SU-DHL-6 (cell line): ENCODE measurements around the gene ANKRD55.

Experiments
- H2AFZ ChIP-seq: fragments of 200-600 bp; sonication (generic); 2 replicates; pipeline ENCODE4 v1.6.1; 2014; ENCODE audit warnings: low read depth, mild to moderate bottlenecking, moderate library complexity, mixed read lengths, antibody characterized with exemption, low read length; ENCODE audit not compliant: severe bottlenecking
- H3F3A ChIP-seq: fragments of 200-600 bp; shearing (Covaris generic); 2 replicates; pipeline ENCODE4 v1.6.0; 2016; ENCODE audit warnings: antibody characterized with exemption, mild to moderate bottlenecking; ENCODE audit not compliant: insufficient read depth
- H3K27ac ChIP-seq: fragments of 200-600 bp; sonication (generic); 2 replicates; pipeline ENCODE4 v1.5.1; 2016; ENCODE audit warnings: low read depth, mild to moderate bottlenecking, low read length, moderate library complexity, mixed read lengths
- H3K27me3 ChIP-seq: fragments of 200-600 bp; sonication (generic), shearing (Covaris generic); 2 replicates; pipeline ENCODE4 v1.6.0; 2014; ENCODE audit warnings: mild to moderate bottlenecking, low read length
- H3K36me3 ChIP-seq: fragments of 200-600 bp; sonication (generic); 2 replicates; pipeline ENCODE4 v1.6.1; 2014; ENCODE audit warnings: mild to moderate bottlenecking, low read length, mixed read lengths
- H3K4me2 ChIP-seq: fragments of 300-600, 200-600 bp; shearing (Covaris generic), sonication (generic); 2 replicates; pipeline ENCODE4 v1.6.0; 2014; ENCODE audit warnings: low read length, low read depth, mild to moderate bottlenecking; ENCODE audit not compliant: poor library complexity, severe bottlenecking
- H3K4me3 ChIP-seq: fragments of 200-600 bp; sonication (generic); 2 replicates; pipeline ENCODE4 v1.5.1; 2014; ENCODE audit warnings: antibody characterized with exemption, low read length, mild to moderate bottlenecking, mixed read lengths; ENCODE audit not compliant: insufficient read depth, poor library complexity, severe bottlenecking
- H3K79me2 ChIP-seq: fragments of 200-600 bp; sonication (generic); 2 replicates; pipeline ENCODE4 v1.6.1; 2014; ENCODE audit warnings: mild to moderate bottlenecking, low read length, moderate library complexity; ENCODE audit not compliant: insufficient read depth
- H3K9ac ChIP-seq: fragments of 200-600 bp; sonication (generic); 2 replicates; pipeline ENCODE4 v1.7.0; 2014; ENCODE audit warnings: mild to moderate bottlenecking, low read length
- H3K9me2 ChIP-seq: fragments of 200-600 bp; sonication (generic); replicated peaks from 2 replicates; pipeline ENCODE4 v1.6.1; 2014; ENCODE audit warnings: low read length; ENCODE audit not compliant: insufficient read depth
- H3K9me3 ChIP-seq: fragments of 200-600 bp; sonication (generic); 2 replicates; pipeline ENCODE4 v1.6.1; 2014; ENCODE audit warnings: low read length, mixed read lengths; ENCODE audit not compliant: insufficient read depth
- H4K20me1 ChIP-seq: fragments of 200-600 bp; sonication (generic); 2 replicates; pipeline ENCODE4 v1.6.1; 2014; ENCODE audit warnings: low read depth, mild to moderate bottlenecking, antibody characterized with exemption, low read length, moderate library complexity, mixed read lengths
- EZH2phosphoT487 ChIP-seq: fragments of 200-600 bp; sonication (generic), shearing (Covaris generic); conservative IDR thresholded peaks from 2 replicates; pipeline ENCODE4 v1.6.1; 2018; ENCODE audit warnings: mild to moderate bottlenecking, antibody characterized with exemption, low read length, moderate library complexity, mixed read lengths
- TF ChIP-seq, protein P1 (sequence below): fragments of 200-600 bp; sonication (generic); IDR thresholded peaks from one replicate; pipeline ENCODE4 v1.5.1; 2017; ENCODE audit warnings: antibody characterized with exemption, mild to moderate bottlenecking, low read length, moderate library complexity; ENCODE audit not compliant: insufficient read depth, poor library complexity, severe bottlenecking

The ANKRD55 gene

DNA sequence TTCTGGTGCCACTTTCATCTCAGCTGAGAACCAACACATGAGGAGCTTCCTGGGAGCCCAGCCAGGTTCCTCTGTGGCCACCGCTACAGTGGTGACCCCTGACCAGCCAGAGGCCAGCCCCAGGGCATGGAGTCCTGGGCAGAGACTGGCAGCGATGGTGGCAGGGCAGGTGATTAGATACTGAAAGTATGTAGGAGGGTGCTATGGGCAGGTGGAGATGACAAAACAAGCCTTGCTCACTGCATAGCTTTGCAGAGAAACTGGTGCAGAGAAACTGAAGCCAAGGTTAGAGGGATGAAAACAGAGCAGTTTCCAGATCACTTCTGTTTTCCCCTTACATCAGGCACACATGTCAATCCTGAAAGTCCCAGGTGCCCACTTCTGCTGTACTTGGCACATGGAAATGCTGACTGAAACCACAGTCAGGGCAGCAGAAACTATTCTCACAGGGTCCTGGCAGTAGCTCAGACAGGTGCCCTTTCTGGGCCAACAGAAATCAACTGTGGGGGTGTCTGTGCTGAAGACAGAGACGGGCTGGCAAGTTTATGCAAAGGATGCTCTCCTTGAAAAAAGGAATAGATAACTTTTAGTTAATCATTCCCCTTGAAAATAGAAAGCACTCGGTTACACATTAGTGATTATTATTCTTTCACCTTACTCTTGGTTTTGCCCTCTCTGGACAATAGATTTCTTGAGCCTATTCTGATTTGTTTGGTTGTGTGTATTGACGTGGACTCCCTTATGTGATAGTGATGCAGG lies 90.3 kb downstream of the ANKRD55 start:
- no peak for TF ChIP-seq EZH2phosphoT487
- TF ChIP-seq, protein P1, sequence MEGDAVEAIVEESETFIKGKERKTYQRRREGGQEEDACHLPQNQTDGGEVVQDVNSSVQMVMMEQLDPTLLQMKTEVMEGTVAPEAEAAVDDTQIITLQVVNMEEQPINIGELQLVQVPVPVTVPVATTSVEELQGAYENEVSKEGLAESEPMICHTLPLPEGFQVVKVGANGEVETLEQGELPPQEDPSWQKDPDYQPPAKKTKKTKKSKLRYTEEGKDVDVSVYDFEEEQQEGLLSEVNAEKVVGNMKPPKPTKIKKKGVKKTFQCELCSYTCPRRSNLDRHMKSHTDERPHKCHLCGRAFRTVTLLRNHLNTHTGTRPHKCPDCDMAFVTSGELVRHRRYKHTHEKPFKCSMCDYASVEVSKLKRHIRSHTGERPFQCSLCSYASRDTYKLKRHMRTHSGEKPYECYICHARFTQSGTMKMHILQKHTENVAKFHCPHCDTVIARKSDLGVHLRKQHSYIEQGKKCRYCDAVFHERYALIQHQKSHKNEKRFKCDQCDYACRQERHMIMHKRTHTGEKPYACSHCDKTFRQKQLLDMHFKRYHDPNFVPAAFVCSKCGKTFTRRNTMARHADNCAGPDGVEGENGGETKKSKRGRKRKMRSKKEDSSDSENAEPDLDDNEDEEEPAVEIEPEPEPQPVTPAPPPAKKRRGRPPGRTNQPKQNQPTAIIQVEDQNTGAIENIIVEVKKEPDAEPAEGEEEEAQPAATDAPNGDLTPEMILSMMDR, result no peak
- H3F3A ChIP-seq, result no peaks in the 10 kb centered on the region
- H2AFZ ChIP-seq, result no peak overlapping the region
- H4K20me1 ChIP-seq, result no peaks in the 10 kb centered on the region
- no peak overlapping the region for H3K9ac ChIP-seq
- H3K9me3 ChIP-seq, result no peaks in the 10 kb centered on the region
- no peaks in the 10 kb centered on the region for H3K36me3 ChIP-seq
- no peak overlapping the region for H3K27ac ChIP-seq
- no peaks in the 10 kb centered on the region for H3K27me3 ChIP-seq
- H3K4me3 ChIP-seq, result no peak overlapping the region
- H3K4me2 ChIP-seq, result no peak overlapping the region
- H3K9me2 ChIP-seq, result no peaks in the 10 kb centered on the region
- H3K79me2 ChIP-seq, result no peaks in the 10 kb centered on the region

DNA sequence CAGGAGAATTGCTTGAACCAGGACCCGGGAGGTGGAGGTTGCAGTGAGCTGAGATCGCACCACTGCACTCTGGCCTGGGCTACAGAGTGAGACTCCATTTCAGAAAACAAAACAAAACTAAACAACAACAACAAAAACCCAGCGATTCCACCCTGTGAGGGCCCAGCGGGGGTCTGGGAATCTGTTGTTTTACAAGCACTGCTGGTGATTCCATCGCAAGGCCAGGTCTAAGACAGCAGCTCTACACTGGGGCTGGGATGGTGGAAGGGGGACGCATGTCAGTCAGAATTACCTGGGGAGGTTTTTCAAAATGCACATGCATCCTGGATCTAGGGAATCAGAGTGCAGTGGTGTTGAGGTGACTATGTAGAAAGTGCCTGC lies 90.9 kb downstream of the ANKRD55 start:
- Histone ChIP-seq H3K4me2 (no peak overlapping the region), H3K9me2 (no peaks in the 10 kb centered on the region), H3K27me3 (no peaks in the 10 kb centered on the region), H3K27ac (no peak overlapping the region), H2AFZ (no peak overlapping the region), H3F3A (no peaks in the 10 kb centered on the region), H3K9ac (no peak overlapping the region), H3K36me3 (no peaks in the 10 kb centered on the region), H3K9me3 (no peaks in the 10 kb centered on the region), H3K4me3 (no peak overlapping the region), H3K79me2 (no peaks in the 10 kb centered on the region), H4K20me1 (no peaks in the 10 kb centered on the region)
- TF ChIP-seq, protein P1, result no peak
- TF ChIP-seq EZH2phosphoT487, result no peak

DNA sequence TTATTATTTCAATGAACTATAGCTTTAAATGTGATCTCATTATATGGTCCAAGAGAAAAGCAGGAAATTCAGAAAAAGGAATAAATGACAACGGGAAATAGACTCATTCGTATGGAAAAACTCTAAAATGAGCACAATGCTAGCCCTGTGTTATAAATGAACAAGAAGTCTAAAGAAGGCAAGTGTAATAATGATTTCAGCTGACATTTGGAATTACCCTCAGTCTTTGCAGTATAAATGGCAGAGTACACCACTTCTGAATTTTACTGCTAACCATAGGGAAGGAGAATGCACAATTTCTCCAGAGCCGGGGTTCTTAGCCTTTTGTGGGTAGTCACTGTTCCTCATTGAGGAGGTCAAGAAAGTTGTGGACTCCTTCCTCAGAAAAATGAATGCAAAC lies 93.1 kb downstream of the ANKRD55 start:
- H3K27ac ChIP-seq, result no peak overlapping the region
- TF ChIP-seq EZH2phosphoT487, result no peak
- TF ChIP-seq, protein P1, result no peak
- H3K9me2 ChIP-seq, result no peaks in the 10 kb centered on the region
- no peak overlapping the region for H2AFZ ChIP-seq
- no peaks in the 10 kb centered on the region for H4K20me1 ChIP-seq
- H3K4me2 ChIP-seq, result no peak overlapping the region
- H3F3A ChIP-seq, result no peaks in the 10 kb centered on the region
- no peak overlapping the region for H3K4me3 ChIP-seq
- H3K9me3 ChIP-seq, result no peaks in the 10 kb centered on the region
- H3K9ac ChIP-seq, result no peak overlapping the region
- H3K27me3 ChIP-seq, result no peaks in the 10 kb centered on the region
- H3K36me3 ChIP-seq, result no peaks in the 10 kb centered on the region
- no peaks in the 10 kb centered on the region for H3K79me2 ChIP-seq
